HG03565 (cell line): Measurements from ENCODE around the gene STS.
"Not testable (repeated sequence)": the region's sequence is repeated elsewhere in the genome, so short reads cannot be mapped to it uniquely, and the experiment has no call there.

Experiments used
- ATAC-seq: cut with Tn5 transposase; IDR thresholded peaks from one replicate; pipeline ENCODE4 v1.9.1; 2021; ENCODE audit warnings: mild to moderate bottlenecking, moderate library complexity; ENCODE audit not compliant: unreplicated experiment

Gene STS

GRCh38 chrX:7170898-7171297, 23.4 kb downstream of the STS start:
- ATAC-seq = no peak

- not testable (repeated sequence) for ATAC-seq
Observed at GRCh38 chrX:7178859-7179258, 31.3 kb downstream of the STS start.

- no peak for ATAC-seq
Observed at GRCh38 chrX:7179446-7179845, 31.9 kb downstream of the STS start.

GRCh38 chrX:7184816-7185215, 37.3 kb downstream of the STS start:
- ATAC-seq = no peak

GRCh38 chrX:7188672-7189071, 41.2 kb downstream of the STS start:
- ATAC-seq = no peak

GRCh38 chrX:7190157-7190556, 42.6 kb downstream of the STS start:
- no peak for ATAC-seq

- no peak for ATAC-seq
Observed at GRCh38 chrX:7191681-7192110, 44.2 kb downstream of the STS start.

- no peak for ATAC-seq
Observed at GRCh38 chrX:7192871-7193270, 45.4 kb downstream of the STS start.

GRCh38 chrX:7194606-7195005, 47.1 kb downstream of the STS start:
- ATAC-seq = no peak
